AG09309 (cell line): ENCODE results near the gene PIK3CA.
A peak's percentile ranks its signal among the peaks of the same experiment; 100 is the strongest.
"Not testable (repeated sequence)": the region's sequence is repeated elsewhere in the genome, so short reads cannot be mapped to it uniquely, and the experiment has no call there.

Experiments
- DNase-seq: peaks from one replicate; pipeline ENCODE4 v3.0.0-alpha.2; 2010; ENCODE audit warnings: low read depth
- H3K4me3 ChIP-seq: 2 replicates; pipeline ENCODE4 v1.5.1; 2011; ENCODE audit warnings: mild to moderate bottlenecking, low read depth, low read length, moderate library complexity; ENCODE audit not compliant: control insufficient read depth
- TF ChIP-seq, protein P1 (sequence below): IDR thresholded peaks from 2 replicates; pipeline ENCODE4 v1.5.1; 2011; ENCODE audit warnings: mild to moderate bottlenecking, low read depth, low read length, inconsistent platforms; ENCODE audit not compliant: insufficient read depth, control insufficient read depth; ENCODE audit errors: missing control alignments

The PIK3CA gene

GRCh38 chr3:179266701-179267211, 118.6 kb downstream of the PIK3CA start:
- H3K4me3 ChIP-seq: no peak overlapping the region
- TF ChIP-seq, protein P1, sequence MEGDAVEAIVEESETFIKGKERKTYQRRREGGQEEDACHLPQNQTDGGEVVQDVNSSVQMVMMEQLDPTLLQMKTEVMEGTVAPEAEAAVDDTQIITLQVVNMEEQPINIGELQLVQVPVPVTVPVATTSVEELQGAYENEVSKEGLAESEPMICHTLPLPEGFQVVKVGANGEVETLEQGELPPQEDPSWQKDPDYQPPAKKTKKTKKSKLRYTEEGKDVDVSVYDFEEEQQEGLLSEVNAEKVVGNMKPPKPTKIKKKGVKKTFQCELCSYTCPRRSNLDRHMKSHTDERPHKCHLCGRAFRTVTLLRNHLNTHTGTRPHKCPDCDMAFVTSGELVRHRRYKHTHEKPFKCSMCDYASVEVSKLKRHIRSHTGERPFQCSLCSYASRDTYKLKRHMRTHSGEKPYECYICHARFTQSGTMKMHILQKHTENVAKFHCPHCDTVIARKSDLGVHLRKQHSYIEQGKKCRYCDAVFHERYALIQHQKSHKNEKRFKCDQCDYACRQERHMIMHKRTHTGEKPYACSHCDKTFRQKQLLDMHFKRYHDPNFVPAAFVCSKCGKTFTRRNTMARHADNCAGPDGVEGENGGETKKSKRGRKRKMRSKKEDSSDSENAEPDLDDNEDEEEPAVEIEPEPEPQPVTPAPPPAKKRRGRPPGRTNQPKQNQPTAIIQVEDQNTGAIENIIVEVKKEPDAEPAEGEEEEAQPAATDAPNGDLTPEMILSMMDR: no peak
- no peak for DNase-seq

DNA sequence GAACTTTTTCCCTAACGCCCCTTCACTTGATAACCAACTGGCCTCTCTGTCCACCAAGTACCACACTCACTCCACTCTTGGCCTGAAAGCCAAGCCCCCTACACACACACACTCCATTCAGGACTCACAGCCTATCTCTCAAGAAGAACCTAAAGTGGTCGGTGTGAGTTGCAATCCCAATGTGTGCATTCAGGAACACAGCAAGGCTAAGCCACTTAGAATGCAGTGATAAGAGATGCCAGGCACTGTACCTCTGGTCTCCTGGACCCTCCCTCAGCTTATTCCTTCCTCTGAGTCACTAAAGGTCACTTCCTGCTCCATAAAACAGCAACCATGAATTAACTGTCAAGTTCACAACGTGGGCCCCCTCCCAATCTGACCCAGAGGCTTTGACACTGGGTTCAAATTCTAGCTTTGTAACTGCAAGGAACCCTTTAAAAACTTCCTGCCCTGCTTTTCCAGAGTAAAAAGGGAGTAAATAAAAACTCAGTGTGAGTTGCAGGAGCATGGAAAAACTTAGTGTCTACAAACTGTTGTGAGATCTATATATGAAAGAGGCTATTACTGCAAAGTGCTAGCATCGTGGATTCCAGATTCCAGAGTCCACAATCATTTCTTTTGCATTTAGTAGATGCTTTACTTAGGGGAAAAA, 120.4 kb downstream of the PIK3CA start:
- DNase-seq: no peak
- TF ChIP-seq, protein P1: no peak
- H3K4me3 ChIP-seq: no peak overlapping the region

GRCh38 chr3:179269152-179269707, 121.1 kb downstream of the PIK3CA start:
- H3K4me3 ChIP-seq: no peak overlapping the region
- DNase-seq: no peak
- TF ChIP-seq, protein P1: no peak

- no peak overlapping the region for H3K4me3 ChIP-seq
- TF ChIP-seq, protein P1: peak; percentile 44
- no peak for DNase-seq
These were observed 124.2 kb downstream of the PIK3CA start for GRCh38 chr3:179272385-179272784.

DNA sequence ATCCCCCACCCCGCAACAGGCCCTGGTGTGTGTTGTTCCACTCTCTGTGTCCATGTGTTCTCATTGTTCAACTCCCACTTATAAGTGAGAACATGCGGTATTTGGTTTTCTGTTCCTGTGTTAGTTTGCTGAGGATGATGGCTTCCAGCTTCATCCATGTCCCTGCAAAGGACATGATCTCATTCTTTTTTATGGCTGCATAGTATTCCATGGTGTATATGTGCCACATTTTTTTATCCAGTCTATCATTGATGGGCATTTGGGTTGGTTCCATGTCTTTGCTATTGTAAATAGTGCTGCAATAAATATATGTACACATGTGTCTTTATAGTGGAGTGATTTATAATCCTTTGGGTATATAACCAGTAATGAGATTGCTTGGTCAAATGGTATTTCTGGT, 126.3 kb downstream of the PIK3CA start:
- H3K4me3 ChIP-seq, DNase-seq: not testable (repeated sequence)

DNA sequence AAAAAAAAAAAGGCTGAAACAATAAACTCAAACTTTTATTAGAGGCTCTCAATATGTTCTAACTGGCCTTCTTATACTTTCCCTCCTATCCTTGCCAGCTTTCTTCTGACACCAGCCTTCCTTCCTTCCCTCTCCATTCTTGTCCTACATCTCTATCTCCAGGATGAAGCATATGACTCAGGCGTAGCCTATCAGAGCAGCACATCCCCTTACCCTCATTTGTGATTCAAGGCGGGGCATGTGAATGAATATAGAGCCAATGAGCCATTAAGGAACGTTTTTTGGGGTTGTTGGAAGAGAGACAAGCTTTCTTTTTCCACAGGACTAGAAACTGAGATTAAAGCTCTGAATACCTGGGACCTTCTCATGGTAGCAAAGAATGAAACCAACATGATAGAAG, 127.8 kb downstream of the PIK3CA start:
- no peak overlapping the region for H3K4me3 ChIP-seq
- TF ChIP-seq, protein P1: no peak
- DNase-seq: no peak

DNA sequence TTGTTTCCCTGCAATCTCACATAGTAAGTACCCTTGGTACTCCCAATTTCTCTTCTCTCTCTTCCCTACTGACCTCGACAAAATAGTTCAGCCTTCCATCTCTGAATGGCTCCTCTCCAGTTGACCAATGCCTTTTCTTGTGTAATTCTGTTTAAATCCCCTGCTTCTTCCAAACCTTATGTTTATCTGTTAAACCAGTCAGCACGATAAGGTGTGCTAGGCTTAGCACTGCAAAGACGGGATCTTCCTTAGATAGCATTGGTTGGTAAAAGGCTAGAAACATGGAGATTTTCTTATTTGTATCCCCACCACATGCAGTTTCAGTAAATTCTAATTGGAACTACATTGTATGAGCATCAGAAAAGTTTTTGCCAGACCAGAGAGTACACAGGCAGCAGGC, 128.6 kb downstream of the PIK3CA start:
- TF ChIP-seq, protein P1: no peak
- no peak for DNase-seq
- no peak overlapping the region for H3K4me3 ChIP-seq
